ENCODE measurements around the gene AHSP.

AHSP gene

GRCh38 chr16:31525113-31525512 lies 2.6 kb upstream of the AHSP start:
- Histone ChIP-seq H3K36me3 (ENCODE audit: control insufficient read depth in 2 of 2, insufficient read depth in 1 of 2, low read length in 2 of 2) (no peaks in the 10 kb centered on the region), H3K9me3 (ENCODE audit: control insufficient read depth, insufficient read depth, low read depth, low read length) (no peaks in the 10 kb centered on the region), H3K4me3 (ENCODE audit: low read depth, low read length) (no peak overlapping the region), H3K27ac (ENCODE audit: extremely low read depth, low read depth, low read length) (no peak overlapping the region), H3K4me1 (ENCODE audit: control insufficient read depth, insufficient read depth, low read length) (no peaks in the 10 kb centered on the region)
- POLR2A ChIA-PET = no interaction called here
- CTCF ChIA-PET = no interaction called here
- no peak for TF ChIP-seq OVOL3 (tag by site-specific recombination; IDR thresholded peaks at IDR 0.05)
- TF ChIP-seq ZBTB17 (tag by site-specific recombination; IDR thresholded peaks at IDR 0.05) = no peak
- TF ChIP-seq ZBTB44 (tag by site-specific recombination; IDR thresholded peaks at IDR 0.05) = no peak
- TF ChIP-seq GFI1B (tag by site-specific recombination; IDR thresholded peaks at IDR 0.05) = no peak
- no peak for TF ChIP-seq ZFP37 (tag by site-specific recombination; IDR thresholded peaks at IDR 0.05)
- no peak for TF ChIP-seq KLF17 (tag by site-specific recombination; IDR thresholded peaks at IDR 0.05)
- no peak for TF ChIP-seq ZNF2 (tag by site-specific recombination; IDR thresholded peaks at IDR 0.05)
- no peak for TF ChIP-seq ZNF335 (tag by site-specific recombination; conservative IDR thresholded peaks at IDR 0.05)
- no peak for TF ChIP-seq ZNF280D (tag by site-specific recombination; IDR thresholded peaks at IDR 0.05)
- TF ChIP-seq REST (tag by site-specific recombination; IDR thresholded peaks at IDR 0.05) = no peak
- TF ChIP-seq ZNF140 (tag by site-specific recombination; IDR thresholded peaks at IDR 0.05) = no peak

GRCh38 chr16:31528523-31529107 lies 915 bp downstream of the AHSP start:
- H3K9me3 ChIP-seq (ENCODE audit: control insufficient read depth, insufficient read depth, low read depth, low read length) = no peaks in the 10 kb centered on the region
- CTCF ChIA-PET = interaction anchor here (0.6 to 1.3 kb wide), 2 partner anchors 68 to 716 kb away, joined by 5 read pairs; partner anchors contain the start of gene ARMC5
- no peaks in the 10 kb centered on the region for H3K4me1 ChIP-seq (ENCODE audit: control insufficient read depth, insufficient read depth, low read length)
- no peak overlapping the region for H3K4me3 ChIP-seq (ENCODE audit: low read depth, low read length)
- H3K27ac ChIP-seq (ENCODE audit: extremely low read depth, low read depth, low read length) = no peak overlapping the region
- no peak for TF ChIP-seq BCL11B (tag by site-specific recombination; IDR thresholded peaks at IDR 0.05; ENCODE audit: low read depth)
- TF ChIP-seq ZIC2 (tag by site-specific recombination; IDR thresholded peaks at IDR 0.05) = no peak
- TF ChIP-seq ZNF266 (tag by site-specific recombination; IDR thresholded peaks at IDR 0.05; ENCODE audit: low read depth) = no peak
- POLR2A ChIA-PET = no interaction called here
- no peaks in the 10 kb centered on the region for H3K36me3 ChIP-seq (ENCODE audit: control insufficient read depth in 2 of 2, insufficient read depth in 1 of 2, low read length in 2 of 2)
